Keratinocyte (primary cell): Measurements from ENCODE around the gene C2orf81. TPM values are rescaled to one million over a fixed set of nuclear protein-coding genes. Genes with fewer than 3 reads are reported as not detected.

ENCODE experiments used
- DNase-seq: peaks from one replicate; pipeline ENCODE4 v3.0.0-alpha.2; 2011; ENCODE audit warnings: low read depth, missing footprints, low spot score
- FAIRE-seq: peaks from 2 replicates; lab custom pipeline; 2011; peaks lifted over from hg19 to GRCh38; lab: Jason Lieb, UNC
- H2AFZ ChIP-seq: 2 replicates; pipeline ENCODE4 v1.6.0; 2012; ENCODE audit warnings: low read length, control low read depth, inconsistent platforms; ENCODE audit not compliant: control insufficient read depth
- H3K27ac ChIP-seq: 2 replicates; pipeline ENCODE4 v1.5.1; 2011; ENCODE audit warnings: low read length; ENCODE audit not compliant: control insufficient read depth, insufficient read depth
- H3K27me3 ChIP-seq: 3 replicates; pipeline ENCODE4 v1.6.0; 2011; ENCODE audit warnings: low read length; ENCODE audit not compliant: control insufficient read depth, insufficient read depth; ENCODE audit errors: extremely low read depth
- H3K36me3 ChIP-seq, 2 experiments: 2 replicates in 1 of 2; 3 replicates in 1 of 2; pipeline ENCODE4 v1.5.1; 2011; ENCODE audit warnings: low read length in 2 of 2, mild to moderate bottlenecking in 1 of 2; ENCODE audit not compliant: control insufficient read depth in 2 of 2, insufficient read depth in 2 of 2; ENCODE audit errors: extremely low read depth in 1 of 2
- H3K4me1 ChIP-seq: 3 replicates; pipeline ENCODE4 v1.5.1; 2011; ENCODE audit warnings: low read length; ENCODE audit not compliant: control insufficient read depth, insufficient read depth; ENCODE audit errors: extremely low read depth
- H3K4me2 ChIP-seq: 3 replicates; pipeline ENCODE4 v1.6.0; 2011; ENCODE audit warnings: low read depth, low read length; ENCODE audit not compliant: control insufficient read depth, insufficient read depth; ENCODE audit errors: extremely low read depth
- H3K4me3 ChIP-seq, 3 experiments: fragments of 200-600 bp in 1 of 3; sonication (generic) in 1 of 3; 2 replicates in 2 of 3; 3 replicates in 1 of 3; pipeline ENCODE4 v1.5.1; 2011 to 2016; ENCODE audit warnings: low read length in 3 of 3, mild to moderate bottlenecking in 3 of 3, control low read depth in 2 of 3, inconsistent platforms in 1 of 3, low read depth in 1 of 3, mixed read lengths in 1 of 3, mixed run types in 1 of 3, moderate library complexity in 1 of 3; ENCODE audit not compliant: control insufficient read depth in 2 of 3, insufficient read depth in 2 of 3; ENCODE audit errors: extremely low read depth in 1 of 3
- H3K79me2 ChIP-seq: 2 replicates; pipeline ENCODE4 v1.6.0; 2012; ENCODE audit warnings: low read length; ENCODE audit not compliant: control insufficient read depth, insufficient read depth
- H3K9ac ChIP-seq: 3 replicates; pipeline ENCODE4 v1.6.0; 2011; ENCODE audit warnings: low read length; ENCODE audit not compliant: control insufficient read depth, insufficient read depth; ENCODE audit errors: extremely low read depth
- H3K9me1 ChIP-seq: 3 replicates; pipeline ENCODE4 v1.6.0; 2011; ENCODE audit warnings: low read length; ENCODE audit not compliant: control insufficient read depth, insufficient read depth; ENCODE audit errors: extremely low read depth
- H3K9me3 ChIP-seq: 2 replicates; pipeline ENCODE4 v1.5.1; 2012; ENCODE audit warnings: low read depth, low read length; ENCODE audit not compliant: control insufficient read depth
- H4K20me1 ChIP-seq: 3 replicates; pipeline ENCODE4 v1.6.0; 2011; ENCODE audit warnings: low read length; ENCODE audit not compliant: control insufficient read depth, insufficient read depth; ENCODE audit errors: extremely low read depth
- EZH2 ChIP-seq: IDR thresholded peaks from one replicate; pipeline ENCODE4 v1.6.1; 2012; ENCODE audit warnings: inconsistent platforms, mild to moderate bottlenecking, low read length, moderate library complexity
- dilution Hi-C: fragments of 300-500 bp; cut with MboI; formaldehyde crosslinking; loops from one replicate; pipeline ENCODE4 v1.7.0; 2020; ENCODE audit warnings: low sequenced_read_pairs; ENCODE audit not compliant: extremely low pct_ligation_motif_present
- polyA plus RNA-seq, 5 experiments: library from polyadenylated mRNA; depleted of rRNA in 3 of 5; stranded (reverse) in 3 of 5; stranded (forward) in 1 of 5; unstranded in 1 of 5; fragments of >200 nt; gene quantifications; 1 replicate in 1 of 5; 2 replicates in 3 of 5; 3 replicates in 1 of 5; pipeline versions ENCODE4 v1.2.1 to v1.2.3, GENCODE V29; 2011 to 2012; ENCODE audit warnings: missing spikeins in 2 of 5, low read depth in 1 of 5, low replicate concordance in 1 of 5
- TF ChIP-seq, protein P1 (sequence below), 3 experiments: IDR thresholded peaks in 1 of 3; conservative IDR thresholded peaks in 1 of 3; optimal IDR thresholded peaks in 1 of 3; 2 replicates in 2 of 3; 3 replicates in 1 of 3; pipeline versions ENCODE3 to v1.5.1; 2011; ENCODE audit warnings: low read length in 3 of 3, mild to moderate bottlenecking in 3 of 3, moderate library complexity in 2 of 3, control low read depth in 1 of 3, inconsistent platforms in 1 of 3; ENCODE audit not compliant: insufficient read depth in 2 of 3; ENCODE audit errors: extremely low read depth in 1 of 3

Gene C2orf81
- polyA plus RNA-seq, 1 donor (not counting 4 experiments of a cell fraction or from before 2014, with no cell fraction given): 0.58 TPM

DNA sequence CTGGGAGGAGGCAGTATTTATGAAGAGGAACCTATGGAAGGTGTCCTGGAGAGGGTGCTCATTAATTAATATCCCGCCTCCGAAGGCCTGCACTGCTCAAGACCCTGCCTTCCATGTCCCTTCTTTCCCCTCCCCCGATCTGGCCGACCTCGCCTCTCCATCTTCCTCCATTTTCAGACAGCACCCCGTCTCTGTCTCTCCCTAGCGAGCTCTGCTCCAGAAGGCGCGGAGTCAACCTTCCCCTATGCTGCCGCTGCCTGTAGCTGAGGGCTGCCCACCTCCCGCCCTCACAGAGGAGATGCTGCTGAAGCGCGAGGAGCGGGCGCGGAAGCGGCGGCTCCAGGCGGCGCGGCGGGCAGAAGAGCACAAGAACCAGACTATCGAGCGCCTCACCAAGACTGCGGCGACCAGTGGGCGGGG is 35.7 kb upstream of the C2orf81 start:
- H3K9ac ChIP-seq: peak overlapping the region; percentile 95
- H3K4me1 ChIP-seq: peaks cover 21% of the 10 kb centered on the region
- no peak for FAIRE-seq
- dilution Hi-C loops: no loop called here
- TF ChIP-seq, protein P1, sequence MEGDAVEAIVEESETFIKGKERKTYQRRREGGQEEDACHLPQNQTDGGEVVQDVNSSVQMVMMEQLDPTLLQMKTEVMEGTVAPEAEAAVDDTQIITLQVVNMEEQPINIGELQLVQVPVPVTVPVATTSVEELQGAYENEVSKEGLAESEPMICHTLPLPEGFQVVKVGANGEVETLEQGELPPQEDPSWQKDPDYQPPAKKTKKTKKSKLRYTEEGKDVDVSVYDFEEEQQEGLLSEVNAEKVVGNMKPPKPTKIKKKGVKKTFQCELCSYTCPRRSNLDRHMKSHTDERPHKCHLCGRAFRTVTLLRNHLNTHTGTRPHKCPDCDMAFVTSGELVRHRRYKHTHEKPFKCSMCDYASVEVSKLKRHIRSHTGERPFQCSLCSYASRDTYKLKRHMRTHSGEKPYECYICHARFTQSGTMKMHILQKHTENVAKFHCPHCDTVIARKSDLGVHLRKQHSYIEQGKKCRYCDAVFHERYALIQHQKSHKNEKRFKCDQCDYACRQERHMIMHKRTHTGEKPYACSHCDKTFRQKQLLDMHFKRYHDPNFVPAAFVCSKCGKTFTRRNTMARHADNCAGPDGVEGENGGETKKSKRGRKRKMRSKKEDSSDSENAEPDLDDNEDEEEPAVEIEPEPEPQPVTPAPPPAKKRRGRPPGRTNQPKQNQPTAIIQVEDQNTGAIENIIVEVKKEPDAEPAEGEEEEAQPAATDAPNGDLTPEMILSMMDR (optimal IDR thresholded peaks at IDR 0.05 in 1 of 3, IDR thresholded peaks at IDR 0.05 in 1 of 3, conservative IDR thresholded peaks at IDR 0.05 in 1 of 3; ENCODE audit: extremely low read depth in 1 of 3, insufficient read depth in 2 of 3, low read length in 3 of 3): no peak
- no peak for TF ChIP-seq EZH2
- no peak for DNase-seq
- no peaks in the 10 kb centered on the region for H4K20me1 ChIP-seq
- H3K4me2 ChIP-seq: peak overlapping the region; percentile 79
- peaks cover 7 to 13% of the 10 kb centered on the region in 2 experiments for H3K36me3 ChIP-seq
- peak overlapping the region; percentile 47 to 79 (median 73) for H3K4me3 ChIP-seq
- peak overlapping the region; percentile 58 for H2AFZ ChIP-seq
- no peaks in the 10 kb centered on the region for H3K27me3 ChIP-seq
- no peaks in the 10 kb centered on the region for H3K9me1 ChIP-seq
- H3K27ac ChIP-seq: peak overlapping the region; percentile 72
- peaks cover 20% of the 10 kb centered on the region for H3K79me2 ChIP-seq
- no peaks in the 10 kb centered on the region for H3K9me3 ChIP-seq

DNA sequence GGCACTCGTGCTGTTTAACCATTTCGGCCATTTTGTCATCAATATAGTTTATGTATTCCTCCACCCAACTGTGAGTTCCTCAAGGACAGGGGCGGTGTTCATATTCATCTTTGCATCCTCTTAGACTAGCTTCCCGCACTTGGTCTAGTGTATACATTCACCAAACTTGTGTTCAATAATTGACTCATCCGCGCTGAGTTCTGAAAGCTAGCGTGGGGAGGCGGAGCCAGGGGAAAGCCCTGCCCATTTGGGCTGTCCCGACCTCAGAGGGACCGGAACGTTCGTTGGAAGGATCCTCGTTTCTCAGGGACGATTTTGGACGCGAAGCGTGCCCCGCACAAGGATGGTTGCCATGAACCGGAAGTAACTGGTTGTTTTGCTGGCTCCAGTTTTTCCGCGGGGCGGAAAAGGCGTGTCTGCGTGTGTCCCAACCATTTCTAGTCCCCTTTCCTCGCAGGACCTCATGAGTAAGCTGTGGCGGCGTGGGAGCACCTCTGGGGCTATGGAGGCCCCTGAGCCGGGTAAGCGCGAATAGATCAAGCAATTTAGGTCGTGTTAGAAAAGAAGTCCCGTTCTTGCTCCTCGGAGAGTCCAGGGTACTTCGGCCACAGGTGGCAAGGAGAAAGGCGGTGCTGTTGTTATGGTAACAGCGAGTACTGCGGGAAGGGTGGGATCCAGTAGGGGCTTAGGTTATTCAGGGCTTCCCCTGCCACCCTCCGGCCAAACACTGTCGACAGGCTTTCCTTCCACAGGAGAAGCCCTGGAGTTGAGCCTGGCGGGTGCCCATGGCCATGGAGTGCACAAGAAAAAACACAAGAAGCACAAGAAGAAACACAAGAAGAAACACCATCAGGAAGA is 33.5 kb upstream of the C2orf81 start, which contains the start of gene INO80B:
TSS of gene INO80B (plus strand) at position 434 of the 858 bp plus-strand sequence. CDS start at position 464, 30 bp downstream.
- no peaks in the 10 kb centered on the region for H4K20me1 ChIP-seq
- H3K9me3 ChIP-seq: no peaks in the 10 kb centered on the region
- peaks cover 20% of the 10 kb centered on the region for H3K79me2 ChIP-seq
- H3K36me3 ChIP-seq: no peaks in the 10 kb centered on the region
- no peaks in the 10 kb centered on the region for H3K27me3 ChIP-seq
- dilution Hi-C loops: no loop called here
- H3K4me2 ChIP-seq: peak within 1 kb of the TSS; percentile 79
- no peaks in the 10 kb centered on the region for H3K9me1 ChIP-seq
- peaks cover 21% of the 10 kb centered on the region for H3K4me1 ChIP-seq
- DNase-seq: peak; percentile 90
- H3K9ac ChIP-seq: peak within 1 kb of the TSS; percentile 76
- H3K4me3 ChIP-seq: peak within 1 kb of the TSS; percentile 72 to 84 (median 79)
- FAIRE-seq: peak; percentile 76
- TF ChIP-seq, protein P1 (optimal IDR thresholded peaks at IDR 0.05 in 1 of 3, IDR thresholded peaks at IDR 0.05 in 1 of 3, conservative IDR thresholded peaks at IDR 0.05 in 1 of 3; ENCODE audit: extremely low read depth in 1 of 3, insufficient read depth in 2 of 3, low read length in 3 of 3): no peak
- TF ChIP-seq EZH2: no peak
- peak within 1 kb of the TSS; percentile 65 for H3K27ac ChIP-seq
- peak within 1 kb of the TSS; percentile 72 for H2AFZ ChIP-seq
